ENCODE data around the gene MAEA.

DNA sequence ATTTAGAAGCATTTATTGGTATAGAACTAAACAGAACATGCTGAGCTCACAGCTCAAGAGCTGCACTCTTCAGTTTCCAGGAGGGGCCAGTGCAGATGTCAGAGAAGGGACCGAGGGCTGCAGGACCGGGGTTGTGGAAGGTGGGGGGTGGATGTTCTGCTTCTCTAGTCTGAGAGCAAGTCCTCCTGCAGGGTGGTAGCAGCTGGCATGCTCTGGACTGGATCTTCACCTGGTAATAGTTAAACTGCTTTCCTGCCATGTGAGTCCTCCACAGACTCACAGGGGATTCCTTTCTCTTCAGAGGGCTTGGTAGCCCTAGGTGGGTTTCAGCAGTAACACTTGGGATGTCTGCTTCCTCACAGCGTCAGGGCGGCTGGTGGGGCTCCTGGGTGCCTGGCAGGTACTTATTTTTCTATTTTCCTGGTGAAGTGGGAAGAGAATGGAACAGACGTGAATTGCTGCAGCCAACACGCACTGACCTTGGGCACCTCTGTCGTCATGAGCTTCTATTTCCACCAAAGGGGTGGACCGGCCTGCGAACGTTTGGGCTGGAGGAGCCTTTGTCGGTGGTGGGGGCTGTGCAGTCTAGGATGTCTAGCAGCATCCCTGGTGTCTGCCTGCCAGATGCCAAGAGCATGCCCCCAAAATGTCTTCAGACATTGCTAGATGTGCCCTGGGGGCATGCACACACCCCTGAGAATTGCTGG is 2.5 kb downstream of the MAEA start:
- no peak for TF ChIP-seq CCAR2 (IDR thresholded peaks at IDR 0.05; ENCODE audit: low read depth, low read length)
- TF ChIP-seq PREB (CRISPR knock-in tag; IDR thresholded peaks at IDR 0.05), result no peak
- TF ChIP-seq MBD1 (CRISPR knock-in tag; IDR thresholded peaks at IDR 0.05), result no peak
- TF ChIP-seq, protein P1, sequence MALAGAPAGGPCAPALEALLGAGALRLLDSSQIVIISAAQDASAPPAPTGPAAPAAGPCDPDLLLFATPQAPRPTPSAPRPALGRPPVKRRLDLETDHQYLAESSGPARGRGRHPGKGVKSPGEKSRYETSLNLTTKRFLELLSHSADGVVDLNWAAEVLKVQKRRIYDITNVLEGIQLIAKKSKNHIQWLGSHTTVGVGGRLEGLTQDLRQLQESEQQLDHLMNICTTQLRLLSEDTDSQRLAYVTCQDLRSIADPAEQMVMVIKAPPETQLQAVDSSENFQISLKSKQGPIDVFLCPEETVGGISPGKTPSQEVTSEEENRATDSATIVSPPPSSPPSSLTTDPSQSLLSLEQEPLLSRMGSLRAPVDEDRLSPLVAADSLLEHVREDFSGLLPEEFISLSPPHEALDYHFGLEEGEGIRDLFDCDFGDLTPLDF (CRISPR knock-in tag; IDR thresholded peaks at IDR 0.05), result no peak
- no peak for TF ChIP-seq EZH2 (IDR thresholded peaks at IDR 0.05; ENCODE audit: borderline replicate concordance, low read depth, low read length)
- no peak for TF ChIP-seq ATF6 (CRISPR knock-in tag; IDR thresholded peaks at IDR 0.05)
- no peak for TF ChIP-seq MAZ (CRISPR knock-in tag; conservative IDR thresholded peaks at IDR 0.05 in 1 of 2, IDR thresholded peaks at IDR 0.05 in 1 of 2)
- no peak for TF ChIP-seq SRF (CRISPR knock-in tag; IDR thresholded peaks at IDR 0.05)
- no peak for TF ChIP-seq ZNF384 (IDR thresholded peaks at IDR 0.05; ENCODE audit: low read depth, low read length)
